ENCODE data around the gene C1QTNF8.

The C1QTNF8 gene

GRCh38 chr16:1117926-1118325, 21.9 kb upstream of the C1QTNF8 start:
- no peaks in the 10 kb centered on the region for H3K4me1 ChIP-seq (ENCODE audit: control insufficient read depth, insufficient read depth, low read length)

GRCh38 chr16:1117176-1117900, 21.3 kb upstream of the C1QTNF8 start:
- Histone ChIP-seq H3K4me1 (ENCODE audit: control insufficient read depth, insufficient read depth, low read length) (no peaks in the 10 kb centered on the region), H3K4me3 (ENCODE audit: low read depth, low read length) (no peak overlapping the region), H3K27ac (ENCODE audit: low read depth, low read length) (no peak overlapping the region), H3K9ac (ENCODE audit: low read depth, low read length) (no peak overlapping the region), H3K36me3 (ENCODE audit: control insufficient read depth, insufficient read depth, low read length) (no peaks in the 10 kb centered on the region), H3K9me3 (ENCODE audit: control insufficient read depth, insufficient read depth, low read length) (no peaks in the 10 kb centered on the region), H3K27me3 (ENCODE audit: control insufficient read depth, insufficient read depth, low read length) (no peaks in the 10 kb centered on the region)

More at GRCh38 chr16:1117926-1118325, 21.9 kb upstream of the C1QTNF8 start:
- no peak overlapping the region for H3K27ac ChIP-seq (ENCODE audit: low read depth, low read length)
- no peaks in the 10 kb centered on the region for H3K36me3 ChIP-seq (ENCODE audit: control insufficient read depth, insufficient read depth, low read length)
- no peaks in the 10 kb centered on the region for H3K27me3 ChIP-seq (ENCODE audit: control insufficient read depth, insufficient read depth, low read length)
- no peak overlapping the region for H3K9ac ChIP-seq (ENCODE audit: low read depth, low read length)
- H3K9me3 ChIP-seq (ENCODE audit: control insufficient read depth, insufficient read depth, low read length): no peaks in the 10 kb centered on the region
- no peak overlapping the region for H3K4me3 ChIP-seq (ENCODE audit: low read depth, low read length)

GRCh38 chr16:1116693-1117077, 20.6 kb upstream of the C1QTNF8 start:
- no peaks in the 10 kb centered on the region for H3K4me1 ChIP-seq (ENCODE audit: control insufficient read depth, insufficient read depth, low read length)
- H3K36me3 ChIP-seq (ENCODE audit: control insufficient read depth, insufficient read depth, low read length): no peaks in the 10 kb centered on the region
- no peak overlapping the region for H3K4me3 ChIP-seq (ENCODE audit: low read depth, low read length)
- no peaks in the 10 kb centered on the region for H3K27me3 ChIP-seq (ENCODE audit: control insufficient read depth, insufficient read depth, low read length)
- no peaks in the 10 kb centered on the region for H3K9me3 ChIP-seq (ENCODE audit: control insufficient read depth, insufficient read depth, low read length)
- H3K27ac ChIP-seq (ENCODE audit: low read depth, low read length): no peak overlapping the region
- H3K9ac ChIP-seq (ENCODE audit: low read depth, low read length): no peak overlapping the region

DNA sequence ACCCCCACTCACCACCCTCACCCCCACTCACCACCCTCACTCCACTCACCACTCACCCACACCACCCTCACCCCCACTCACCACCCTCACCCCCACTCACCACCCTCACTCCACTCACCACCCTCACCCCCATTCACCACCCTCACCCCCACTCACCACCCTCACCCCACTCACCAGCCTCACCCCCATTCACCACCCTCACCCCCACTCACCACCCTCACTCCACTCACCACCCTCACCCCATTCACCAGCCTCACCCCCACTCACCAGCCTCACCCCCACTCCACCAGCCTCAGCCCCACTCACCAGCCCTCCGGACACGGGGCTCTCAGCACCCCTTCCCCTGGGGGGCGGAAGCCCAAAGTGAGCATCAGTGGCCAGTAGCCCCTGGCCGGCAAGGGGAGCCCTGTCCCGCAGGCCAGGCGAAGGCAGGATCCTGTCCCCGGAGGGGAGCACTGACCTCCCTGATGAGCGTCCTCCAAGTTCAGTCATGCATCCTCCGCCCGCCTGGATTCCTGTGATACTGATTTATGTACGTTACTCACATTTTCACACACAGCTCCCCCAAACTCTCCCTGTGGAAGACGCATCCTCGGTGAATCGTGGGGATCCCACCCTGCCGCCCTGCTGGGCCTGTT, 18.0 kb upstream of the C1QTNF8 start:
- peaks cover 7% of the 10 kb centered on the region; the same call in 1 of the 2 replicates for H3K27me3 ChIP-seq (ENCODE audit: control insufficient read depth, insufficient read depth, low read length)
- no peak overlapping the region for H3K4me3 ChIP-seq (ENCODE audit: low read depth, low read length)
- H3K27ac ChIP-seq (ENCODE audit: low read depth, low read length): no peak overlapping the region
- no peaks in the 10 kb centered on the region for H3K36me3 ChIP-seq (ENCODE audit: control insufficient read depth, insufficient read depth, low read length)
- H3K9ac ChIP-seq (ENCODE audit: low read depth, low read length): no peak overlapping the region
- no peaks in the 10 kb centered on the region for H3K9me3 ChIP-seq (ENCODE audit: control insufficient read depth, insufficient read depth, low read length)
- H3K4me1 ChIP-seq (ENCODE audit: control insufficient read depth, insufficient read depth, low read length): no peaks in the 10 kb centered on the region

DNA sequence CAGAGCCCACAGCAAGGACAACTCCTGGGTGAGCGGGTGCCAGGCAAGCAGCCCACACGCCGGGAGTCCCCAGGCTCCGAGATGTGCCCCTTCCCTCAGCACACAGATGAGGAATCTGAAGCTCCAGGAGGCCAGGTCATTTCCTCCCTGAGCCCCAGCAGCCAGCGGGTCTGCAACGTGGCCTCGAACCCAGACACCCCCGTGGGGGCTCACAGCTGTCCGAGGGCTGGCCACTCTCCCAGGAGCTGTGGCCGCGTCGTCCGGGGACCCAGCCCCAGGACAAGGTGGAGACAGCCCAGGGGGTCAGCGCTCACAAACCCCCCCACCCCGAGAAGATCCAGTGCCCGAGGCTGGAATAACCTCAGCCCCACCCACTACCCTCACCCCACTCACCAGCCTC, 17.4 kb upstream of the C1QTNF8 start:
- Histone ChIP-seq H3K9me3 (ENCODE audit: control insufficient read depth, insufficient read depth, low read length) (no peaks in the 10 kb centered on the region), H3K27me3 (ENCODE audit: control insufficient read depth, insufficient read depth, low read length) (peaks cover 7% of the 10 kb centered on the region), H3K4me3 (ENCODE audit: low read depth, low read length) (no peak overlapping the region), H3K27ac (ENCODE audit: low read depth, low read length) (no peak overlapping the region), H3K4me1 (ENCODE audit: control insufficient read depth, insufficient read depth, low read length) (no peaks in the 10 kb centered on the region), H3K36me3 (ENCODE audit: control insufficient read depth, insufficient read depth, low read length) (no peaks in the 10 kb centered on the region), H3K9ac (ENCODE audit: low read depth, low read length) (no peak overlapping the region)

- Histone ChIP-seq H3K9me3 (ENCODE audit: control insufficient read depth, insufficient read depth, low read length) (no peaks in the 10 kb centered on the region), H3K9ac (ENCODE audit: low read depth, low read length) (no peak overlapping the region), H3K27me3 (ENCODE audit: control insufficient read depth, insufficient read depth, low read length) (peaks cover 7% of the 10 kb centered on the region), H3K27ac (ENCODE audit: low read depth, low read length) (no peak overlapping the region), H3K4me3 (ENCODE audit: low read depth, low read length) (no peak overlapping the region), H3K4me1 (ENCODE audit: control insufficient read depth, insufficient read depth, low read length) (no peaks in the 10 kb centered on the region), H3K36me3 (ENCODE audit: control insufficient read depth, insufficient read depth, low read length) (no peaks in the 10 kb centered on the region)
Measured at GRCh38 chr16:1112506-1113184, 16.6 kb upstream of the C1QTNF8 start.

DNA sequence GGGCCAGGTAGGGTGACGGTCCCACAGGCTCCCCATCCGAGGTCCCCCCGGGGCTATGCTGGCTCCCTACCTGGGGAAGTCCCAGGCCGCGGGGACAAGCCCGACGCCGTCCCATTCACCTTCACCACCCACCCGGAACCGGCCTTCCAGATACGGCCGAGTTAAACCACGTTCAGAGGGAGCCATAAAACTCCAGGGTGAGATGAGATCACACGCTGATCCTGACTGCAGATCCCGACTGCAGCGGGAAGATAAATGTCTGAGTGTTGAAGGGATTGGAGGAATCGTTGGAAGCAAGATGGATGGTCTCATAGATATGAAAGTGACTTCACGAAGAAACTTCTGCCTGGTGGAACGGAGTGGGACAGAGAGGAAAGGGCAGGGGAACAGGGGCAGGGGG, 13.6 kb upstream of the C1QTNF8 start:
- no peaks in the 10 kb centered on the region for H3K36me3 ChIP-seq (ENCODE audit: control insufficient read depth, insufficient read depth, low read length)
- H3K27ac ChIP-seq (ENCODE audit: low read depth, low read length): no peak overlapping the region
- peaks cover 7% of the 10 kb centered on the region for H3K27me3 ChIP-seq (ENCODE audit: control insufficient read depth, insufficient read depth, low read length)
- no peaks in the 10 kb centered on the region for H3K9me3 ChIP-seq (ENCODE audit: control insufficient read depth, insufficient read depth, low read length)
- H3K4me3 ChIP-seq (ENCODE audit: low read depth, low read length): no peak overlapping the region
- no peaks in the 10 kb centered on the region for H3K4me1 ChIP-seq (ENCODE audit: control insufficient read depth, insufficient read depth, low read length)
- H3K9ac ChIP-seq (ENCODE audit: low read depth, low read length): no peak overlapping the region

DNA sequence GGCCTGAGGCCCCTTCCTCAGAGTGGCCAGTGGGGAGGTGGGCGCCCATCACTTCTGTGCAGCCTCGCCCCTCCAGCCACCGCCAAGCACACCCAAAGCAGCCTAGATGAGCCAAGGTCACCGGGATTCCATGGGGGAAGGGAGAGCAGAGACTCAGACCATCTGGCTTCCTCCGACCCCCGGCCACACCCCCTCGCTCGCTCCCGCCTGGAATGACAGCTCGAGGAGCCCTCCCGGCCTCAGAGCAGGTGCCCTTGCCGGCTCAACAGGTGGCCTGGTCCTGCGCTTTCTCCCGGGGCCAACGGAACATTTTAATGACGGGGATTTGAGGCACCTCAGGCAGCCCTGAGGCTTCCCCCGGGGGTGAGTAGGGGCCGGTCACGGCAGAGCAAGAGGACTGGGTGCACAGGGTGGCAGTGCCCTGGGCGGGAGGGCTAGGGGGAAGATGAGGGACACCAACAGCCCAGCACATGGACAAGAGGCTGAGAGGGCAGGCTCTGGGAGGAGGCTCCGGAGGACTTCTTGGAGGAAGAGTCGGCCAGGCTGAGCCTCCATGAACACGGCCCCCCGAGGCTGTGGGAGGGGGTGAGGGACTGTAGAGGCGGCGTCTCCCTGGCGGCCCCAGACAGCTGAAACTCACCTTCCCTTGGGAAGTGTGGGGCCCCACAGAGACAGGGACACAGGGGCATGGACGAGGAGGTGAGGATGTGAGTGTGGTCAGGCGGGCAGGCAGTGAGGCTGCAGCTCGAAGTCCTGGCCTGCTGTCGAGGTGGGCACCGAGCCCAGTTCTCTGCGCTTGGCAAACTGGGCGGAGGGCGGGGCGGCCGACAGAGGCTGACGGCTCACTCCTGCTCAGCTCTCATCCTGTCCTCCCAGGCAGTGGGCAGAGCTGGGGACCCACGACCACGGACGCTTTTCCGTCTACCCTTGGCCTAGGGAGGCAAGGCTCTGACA, 12.5 kb upstream of the C1QTNF8 start:
- peaks cover 7% of the 10 kb centered on the region for H3K27me3 ChIP-seq (ENCODE audit: control insufficient read depth, insufficient read depth, low read length)
- H3K4me3 ChIP-seq (ENCODE audit: low read depth, low read length): no peak overlapping the region
- no peak overlapping the region for H3K9ac ChIP-seq (ENCODE audit: low read depth, low read length)
- no peaks in the 10 kb centered on the region for H3K9me3 ChIP-seq (ENCODE audit: control insufficient read depth, insufficient read depth, low read length)
- no peak overlapping the region for H3K27ac ChIP-seq (ENCODE audit: low read depth, low read length)
- H3K4me1 ChIP-seq (ENCODE audit: control insufficient read depth, insufficient read depth, low read length): 0 out of 2 replicates have a peak, but pooled peaks cover 2% of the 10 kb centered on the region
- no peaks in the 10 kb centered on the region for H3K36me3 ChIP-seq (ENCODE audit: control insufficient read depth, insufficient read depth, low read length)

DNA sequence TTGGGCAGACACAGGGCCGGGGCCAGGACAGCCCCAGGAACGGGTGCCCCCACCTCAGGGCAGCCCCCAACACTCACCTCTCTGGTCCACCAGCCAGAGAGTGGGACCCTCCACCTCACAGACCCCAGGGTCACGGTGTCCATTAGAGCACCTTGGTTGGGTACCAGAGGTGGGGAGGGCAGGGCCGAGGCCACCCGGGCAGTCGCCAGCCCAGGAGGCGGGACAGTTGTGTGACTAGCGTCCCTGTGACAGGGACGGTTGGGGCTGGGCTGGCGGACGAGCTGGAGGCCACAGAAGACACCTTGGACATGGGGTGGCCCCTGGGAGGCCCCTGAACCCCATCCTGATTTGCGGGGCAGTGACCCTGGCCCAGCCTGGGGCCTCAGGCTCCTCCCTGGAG, 11.7 kb upstream of the C1QTNF8 start:
- Histone ChIP-seq H3K9me3 (ENCODE audit: control insufficient read depth, insufficient read depth, low read length) (no peaks in the 10 kb centered on the region), H3K4me1 (ENCODE audit: control insufficient read depth, insufficient read depth, low read length) (0 out of 2 replicates have a peak, but pooled peaks cover 3% of the 10 kb centered on the region), H3K4me3 (ENCODE audit: low read depth, low read length) (no peak overlapping the region), H3K36me3 (ENCODE audit: control insufficient read depth, insufficient read depth, low read length) (no peaks in the 10 kb centered on the region), H3K27ac (ENCODE audit: low read depth, low read length) (no peak overlapping the region), H3K9ac (ENCODE audit: low read depth, low read length) (no peak overlapping the region), H3K27me3 (ENCODE audit: control insufficient read depth, insufficient read depth, low read length) (peaks cover 7% of the 10 kb centered on the region)

- H3K4me3 ChIP-seq (ENCODE audit: low read depth, low read length): no peak overlapping the region
Measured at GRCh38 chr16:1107141-1107540, 11.1 kb upstream of the C1QTNF8 start.

More at GRCh38 chr16:1107141-1107540, 11.1 kb upstream of the C1QTNF8 start:
- Histone ChIP-seq H3K4me1 (ENCODE audit: control insufficient read depth, insufficient read depth, low read length) (0 out of 2 replicates have a peak, but pooled peaks cover 3% of the 10 kb centered on the region), H3K27me3 (ENCODE audit: control insufficient read depth, insufficient read depth, low read length) (peaks cover 7% of the 10 kb centered on the region), H3K9me3 (ENCODE audit: control insufficient read depth, insufficient read depth, low read length) (no peaks in the 10 kb centered on the region), H3K36me3 (ENCODE audit: control insufficient read depth, insufficient read depth, low read length) (no peaks in the 10 kb centered on the region), H3K9ac (ENCODE audit: low read depth, low read length) (no peak overlapping the region), H3K27ac (ENCODE audit: low read depth, low read length) (no peak overlapping the region)
